ENCODE data around the gene TEDC1.

The TEDC1 gene

GRCh38 chr14:105474483-105475268, 16.4 kb upstream of the TEDC1 start, which contains the start of gene CRIP2:
CRIP2 (plus strand) TSS chr14:105474821; CDS start chr14:105474863, 42 bp downstream.
- no peak for DNase-seq

- DNase-seq, result no peak
These were observed 15.6 kb upstream of the TEDC1 start for GRCh38 chr14:105475269-105476096.

DNA sequence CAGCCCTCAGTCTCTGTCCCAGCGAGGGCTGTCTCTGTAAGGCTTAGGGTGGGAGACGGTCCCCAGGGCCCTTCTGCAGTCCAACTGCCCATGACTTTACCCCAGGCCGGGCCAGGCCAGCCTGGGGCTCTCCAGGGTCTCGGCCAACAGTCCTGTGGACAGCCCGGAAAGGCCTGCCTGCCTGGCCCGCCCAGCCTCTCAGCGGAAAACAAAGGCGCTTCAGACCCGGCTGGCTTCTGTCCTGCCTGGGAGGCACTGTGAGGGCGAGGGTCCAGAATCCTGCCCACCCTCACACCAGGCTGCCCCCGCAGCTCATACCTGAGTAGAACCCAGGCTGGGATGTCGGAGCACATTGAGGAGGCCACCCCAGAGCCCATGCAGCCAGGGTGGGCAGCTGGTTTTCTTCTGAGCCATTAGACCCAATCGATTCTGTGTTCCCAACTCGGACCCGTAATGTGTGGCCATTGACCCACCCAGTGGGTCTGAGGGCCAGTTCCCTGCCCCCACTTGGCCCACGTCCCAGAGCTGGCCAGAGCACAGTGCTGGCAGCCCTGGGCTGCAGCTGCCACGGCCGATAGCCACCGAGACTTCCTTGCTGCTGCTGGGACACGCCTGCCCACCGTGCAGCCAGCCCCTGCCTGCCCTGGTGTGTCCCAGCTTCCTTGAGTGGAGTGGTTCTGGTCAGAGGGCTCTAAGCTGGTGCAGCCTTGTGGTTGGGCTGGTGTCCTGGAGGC, 14.8 kb upstream of the TEDC1 start:
- DNase-seq, result no peak

- no peak for DNase-seq
These were observed 14.0 kb upstream of the TEDC1 start for GRCh38 chr14:105476831-105477659.

DNA sequence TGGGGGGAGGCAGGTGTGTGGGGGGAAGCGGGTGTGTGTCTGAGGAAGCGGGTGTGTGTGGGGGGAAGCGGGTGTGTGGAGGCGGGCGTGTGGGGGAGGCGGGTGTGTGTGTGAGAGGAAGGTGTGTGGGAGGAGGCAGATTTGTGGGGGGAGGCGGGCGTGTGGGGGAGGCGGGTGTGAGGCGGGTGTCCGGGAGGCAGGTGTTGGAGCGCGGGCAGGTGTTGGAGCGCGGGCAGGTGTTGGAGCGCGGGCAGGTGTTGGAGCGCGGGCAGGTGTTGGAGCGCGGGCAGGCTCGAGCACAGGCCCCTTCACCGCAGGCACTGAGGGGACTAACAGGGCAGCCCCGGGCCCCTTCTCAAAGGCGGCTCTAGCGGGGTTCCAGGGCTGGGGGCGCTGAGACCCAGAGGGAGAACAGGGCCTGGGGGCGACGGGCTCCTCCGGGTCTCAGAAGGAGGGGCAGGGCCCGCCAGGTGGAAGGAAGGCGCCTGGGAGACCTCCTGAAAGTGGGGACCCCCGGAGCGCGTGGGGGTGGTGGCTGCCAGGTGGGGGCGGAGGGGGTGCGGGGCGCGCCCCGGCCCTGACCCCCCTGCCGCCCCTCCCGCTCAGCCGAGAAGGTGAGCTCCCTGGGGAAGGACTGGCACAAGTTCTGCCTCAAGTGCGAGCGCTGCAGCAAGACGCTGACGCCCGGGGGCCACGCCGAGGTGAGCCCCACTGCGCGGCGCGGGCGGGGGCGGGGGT, 13.2 kb upstream of the TEDC1 start:
- no peak for DNase-seq

DNA sequence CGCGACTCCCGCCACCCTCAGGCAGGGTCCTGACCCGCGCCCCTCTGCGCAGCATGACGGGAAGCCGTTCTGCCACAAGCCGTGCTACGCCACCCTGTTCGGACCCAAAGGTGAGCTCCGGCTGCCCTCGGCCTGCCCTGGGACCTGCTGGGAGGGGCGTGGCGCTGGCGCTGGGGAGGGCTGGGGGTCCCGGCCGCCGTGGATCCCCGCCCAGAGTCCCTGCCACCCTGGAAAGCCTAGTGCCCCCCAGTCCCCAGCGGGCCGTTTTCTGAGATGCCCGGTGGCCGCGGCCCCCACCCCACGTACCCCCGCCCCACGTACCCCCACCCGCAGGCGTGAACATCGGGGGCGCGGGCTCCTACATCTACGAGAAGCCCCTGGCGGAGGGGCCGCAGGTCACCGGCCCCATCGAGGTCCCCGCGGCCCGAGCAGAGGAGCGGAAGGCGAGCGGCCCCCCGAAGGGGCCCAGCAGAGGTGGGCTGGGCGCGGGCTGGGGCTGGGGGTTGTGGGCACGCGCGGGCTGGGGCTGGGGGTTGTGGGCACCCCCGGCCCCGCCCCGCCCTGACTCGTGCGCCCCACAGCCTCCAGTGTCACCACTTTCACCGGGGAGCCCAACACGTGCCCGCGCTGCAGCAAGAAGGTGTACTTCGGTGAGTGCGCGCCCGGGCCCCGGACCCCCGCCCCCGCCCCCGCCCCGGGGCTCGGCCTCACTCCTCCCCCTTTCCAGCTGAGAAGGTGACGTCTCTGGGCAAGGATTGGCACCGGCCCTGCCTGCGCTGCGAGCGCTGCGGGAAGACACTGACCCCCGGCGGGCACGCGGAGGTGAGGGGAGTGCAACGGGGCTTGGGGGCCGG, 12.4 kb upstream of the TEDC1 start:
- DNase-seq, result no peak

GRCh38 chr14:105479431-105480158, 11.5 kb upstream of the TEDC1 start:
- DNase-seq, result no peak

GRCh38 chr14:105480199-105480746, 10.8 kb upstream of the TEDC1 start:
- no peak for DNase-seq

GRCh38 chr14:105480807-105481801, 9.9 kb upstream of the TEDC1 start:
- no peak for DNase-seq

- no peak for DNase-seq
These were observed 9.1 kb upstream of the TEDC1 start for GRCh38 chr14:105481886-105482457.

- DNase-seq, result no peak
These were observed 8.4 kb upstream of the TEDC1 start for GRCh38 chr14:105482486-105483110.

DNA sequence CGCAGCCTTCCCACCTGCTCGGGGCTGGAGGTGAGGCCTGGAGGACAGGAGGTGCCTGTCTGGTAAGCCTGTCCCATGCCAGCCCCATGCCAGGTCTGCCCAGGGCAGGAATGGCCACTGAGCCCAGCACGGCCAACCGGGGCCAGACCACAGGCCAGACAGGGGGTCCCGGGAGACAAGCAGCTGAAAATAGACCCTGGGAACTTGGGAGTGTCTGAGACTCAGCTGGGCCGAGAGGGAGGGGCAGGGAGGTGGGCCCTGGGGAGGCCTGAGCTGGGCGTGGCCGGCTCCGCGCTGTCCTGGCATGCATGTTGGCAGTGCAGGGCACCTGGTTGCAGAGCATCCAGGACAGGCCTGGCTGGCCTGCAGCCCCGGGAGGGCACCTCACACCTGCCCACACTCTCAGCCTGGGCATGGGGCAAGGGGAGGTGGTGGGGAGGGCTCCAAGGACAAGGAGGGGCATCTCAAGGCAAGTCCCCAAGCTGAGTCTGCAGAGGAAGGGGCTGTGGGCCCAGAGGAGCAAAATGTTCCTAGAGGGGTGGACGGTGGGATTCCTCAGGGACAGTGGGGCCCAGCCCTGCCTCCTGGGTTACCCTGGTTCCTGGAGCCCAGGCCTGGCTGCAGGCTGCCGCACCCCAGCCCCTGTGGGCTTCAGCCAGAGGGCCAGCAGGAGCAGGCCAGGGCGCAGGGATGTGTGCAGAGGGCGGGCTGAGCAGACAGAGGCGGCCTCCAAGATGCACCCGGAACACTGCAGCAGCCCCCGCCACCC, 7.6 kb upstream of the TEDC1 start:
- DNase-seq, result no peak

DNA sequence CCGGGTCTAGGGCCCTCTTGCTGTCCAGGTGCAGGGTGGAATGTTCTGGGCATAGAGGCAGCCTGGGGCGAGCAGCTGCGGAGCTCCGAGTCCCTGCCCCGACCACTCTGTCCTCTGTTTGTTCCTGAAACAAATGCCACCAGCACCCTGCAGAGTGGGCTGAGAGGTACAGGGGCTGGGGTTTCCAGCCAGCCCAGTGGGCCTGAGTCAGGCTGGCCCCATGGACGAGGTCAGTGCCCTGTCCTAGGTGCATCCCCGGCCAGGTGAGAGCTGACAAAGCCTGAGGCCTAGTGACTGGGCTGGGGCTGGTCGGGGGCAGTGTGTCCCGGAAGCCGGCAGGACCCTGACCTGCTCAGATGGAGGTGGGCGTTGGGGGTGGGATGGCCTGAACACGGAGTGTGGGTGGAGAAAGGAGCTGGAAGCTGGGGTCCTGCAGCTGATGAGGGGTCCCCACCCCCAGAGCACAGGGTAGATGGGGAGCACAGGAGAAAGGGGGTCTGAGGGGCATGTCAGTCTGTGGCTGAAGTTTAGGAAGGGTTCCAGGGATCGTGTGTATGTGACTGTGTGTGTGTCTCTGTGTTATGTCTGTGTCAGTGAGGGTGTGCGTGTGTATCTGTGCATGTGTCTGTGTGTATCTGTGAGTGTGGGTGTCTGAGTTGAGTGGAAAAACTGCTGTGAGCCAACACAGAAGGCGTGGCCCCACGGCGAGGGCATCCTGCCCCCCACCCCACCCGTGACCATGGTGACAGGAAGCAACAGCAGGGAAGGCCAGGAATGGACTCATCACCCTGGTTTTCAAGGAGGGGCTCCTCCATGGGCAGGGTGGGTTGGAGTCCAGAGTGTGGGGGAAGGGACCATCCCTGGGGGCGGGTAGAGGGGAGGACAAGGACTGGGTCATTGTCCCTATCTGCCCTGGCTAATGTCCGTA, 6.7 kb upstream of the TEDC1 start:
- DNase-seq, result no peak

GRCh38 chr14:105484997-105485393, 6.1 kb upstream of the TEDC1 start:
- DNase-seq, result no peak

- DNase-seq, result no peak
These were observed 5.3 kb upstream of the TEDC1 start for GRCh38 chr14:105485739-105486162.

All from cortex of kidney (tissue), 1 donor.